ENCODE measurements around the gene ATF6B. TPM values are rescaled to one million over a fixed set of nuclear protein-coding genes. Genes with fewer than 3 reads are reported as not detected.

The ATF6B gene
- total and polyA plus RNA-seq, 7 donors: 13.0 to 35.2 (median 19.2) TPM

- Histone ChIP-seq H3K9me3 (no peaks in the 10 kb centered on the region), H3K27me3 (ENCODE audit: insufficient read depth in 3 of 3, low read length in 2 of 3) (peaks cover 0 to 35% (median 17%) of the 10 kb centered on the region in 3 donors), H3K36me3 (ENCODE audit: insufficient read depth in 1 of 2, low read depth in 1 of 2) (peaks cover 2 to 8% of the 10 kb centered on the region in 2 donors), H3K4me1 (peaks cover 9% of the 10 kb centered on the region), H3K27ac (no peak overlapping the region), H3K4me3 (peak overlapping the region; percentile 43)
- intact Hi-C loops (cut with DNase I): loop anchor here in 1 of 2 donors (5.0 kb wide), 1 partner anchor 34 kb away; no protein-coding TSS in a partner anchor
- DNase-seq: no peak
- TF ChIP-seq CTCF (IDR thresholded peaks at IDR 0.05): no peak
- no peak for ATAC-seq
- 37 to 53% (median 38%) methylated on average over 8 of the region's 8 CpGs for WGBS, 3 donors
Measured at GRCh38 chr6:32151181-32151862, 23.3 kb upstream of the ATF6B start.

GRCh38 chr6:32149932-32150870, 22.2 kb upstream of the ATF6B start:
- 50 to 55% (median 55%) methylated on average over 39 to 55 of the region's 55 CpGs for WGBS, 3 donors
- DNase-seq (no peak), ATAC-seq (no peak)
- intact Hi-C loops (cut with DNase I): loop anchor here in 1 of 2 donors (5.0 kb wide), 1 partner anchor 33 kb away; no protein-coding TSS in a partner anchor
- Histone ChIP-seq H3K9me3 (no peaks in the 10 kb centered on the region), H3K36me3 (ENCODE audit: insufficient read depth in 1 of 2, low read depth in 1 of 2) (no peaks in the 10 kb centered on the region), H3K27ac (no peak overlapping the region), H3K27me3 (ENCODE audit: insufficient read depth in 3 of 3, low read length in 2 of 3) (peaks cover 0 to 38% (median 17%) of the 10 kb centered on the region in 3 donors), H3K4me3 (no peak overlapping the region), H3K4me1 (peaks cover 8% of the 10 kb centered on the region)
- TF ChIP-seq CTCF (IDR thresholded peaks at IDR 0.05): no peak

- TF ChIP-seq CTCF (IDR thresholded peaks at IDR 0.05): no peak
- intact Hi-C loops (cut with DNase I): no loop called here
- Histone ChIP-seq H3K9me3 (no peaks in the 10 kb centered on the region), H3K27me3 (ENCODE audit: insufficient read depth in 3 of 3, low read length in 2 of 3) (peaks cover 0 to 38% (median 17%) of the 10 kb centered on the region in 3 donors), H3K27ac (no peak overlapping the region), H3K36me3 (ENCODE audit: insufficient read depth in 1 of 2, low read depth in 1 of 2) (no peaks in the 10 kb centered on the region), H3K4me3 (peak overlapping the region; percentile 38), H3K4me1 (peaks cover 4% of the 10 kb centered on the region)
- DNase-seq (no peak), ATAC-seq (no peak)
- 43 to 47% (median 46%) methylated on average over 47 of the region's 47 CpGs for WGBS, 3 donors
Measured at GRCh38 chr6:32149092-32149755, 21.2 kb upstream of the ATF6B start.

- no peak overlapping the region for H3K27ac ChIP-seq
- peak in 3 of 4 donors; percentile 31 to 60 (median 57) for ATAC-seq
- peak; percentile 61 to 79 for DNase-seq
- no peaks in the 10 kb centered on the region for H3K9me3 ChIP-seq
- H3K4me1 ChIP-seq: peaks cover 4% of the 10 kb centered on the region
- H3K27me3 ChIP-seq (ENCODE audit: insufficient read depth in 3 of 3, low read length in 2 of 3): peaks cover 0 to 38% (median 17%) of the 10 kb centered on the region in 3 donors
- TF ChIP-seq CTCF (IDR thresholded peaks at IDR 0.05): no peak
- H3K36me3 ChIP-seq (ENCODE audit: insufficient read depth in 1 of 2, low read depth in 1 of 2): no peaks in the 10 kb centered on the region
- intact Hi-C loops (cut with DNase I): no loop called here
- 17 to 29% (median 23%) methylated on average over 36 to 39 of the region's 39 CpGs for WGBS, 3 donors
- peak overlapping the region; percentile 38 for H3K4me3 ChIP-seq
Measured at GRCh38 chr6:32148289-32149091, 20.4 kb upstream of the ATF6B start.

Measured in psoas muscle (tissue), 8 donors.